A172 (cell line): ENCODE results near the gene KRT71. TPM values are rescaled to one million over a fixed set of nuclear protein-coding genes. Genes with fewer than 3 reads are reported as not detected.
A peak's percentile ranks its signal among the peaks of the same experiment; 100 is the strongest.
"Not testable (repeated sequence)": the region's sequence is repeated elsewhere in the genome, so short reads cannot be mapped to it uniquely, and the experiment has no call there.

ENCODE experiments used
- DNase-seq: peaks from one replicate; pipeline ENCODE4 v3.0.0-alpha.2; 2015; ENCODE audit warnings: low spot score
- total RNA-seq: library from RNA; depleted of rRNA; stranded (reverse); fragments of >200 nt; shearing (Covaris generic); gene quantifications from 2 replicates; pipeline ENCODE4 v1.2.3, GENCODE V29; 2014

The KRT71 gene
- total RNA-seq, 1 experiment from 2014 or later, result not detected

GRCh38 chr12:52521568-52522266 lies 31.2 kb downstream of the KRT71 start:
- no peak for DNase-seq

- DNase-seq, result peak; percentile 43
Measured at GRCh38 chr12:52521175-52521567, 31.8 kb downstream of the KRT71 start.

- DNase-seq, result no peak
Measured at GRCh38 chr12:52519826-52520662, 32.9 kb downstream of the KRT71 start, which contains the start of gene KRT5. TSS of gene KRT5 (minus strand) at chr12:52520394. CDS start at chr12:52520296, 98 bp downstream.

- DNase-seq, result no peak
Measured at GRCh38 chr12:52519387-52519703, 33.6 kb downstream of the KRT71 start.

- DNase-seq, result no peak
Measured at GRCh38 chr12:52518574-52519386, 34.2 kb downstream of the KRT71 start.

- no peak for DNase-seq
Measured at GRCh38 chr12:52517888-52518287, 35.1 kb downstream of the KRT71 start.

GRCh38 chr12:52517005-52517835 lies 35.7 kb downstream of the KRT71 start:
- no peak for DNase-seq

- no peak for DNase-seq
Measured at GRCh38 chr12:52515927-52516831, 36.8 kb downstream of the KRT71 start.

GRCh38 chr12:52515319-52515646 lies 37.7 kb downstream of the KRT71 start:
- DNase-seq, result no peak

- no peak for DNase-seq
Measured at GRCh38 chr12:52514471-52515318, 38.2 kb downstream of the KRT71 start.

- no peak for DNase-seq
Measured at GRCh38 chr12:52513736-52514135, 39.2 kb downstream of the KRT71 start.

- DNase-seq, result no peak
Measured at GRCh38 chr12:52508211-52508610, 44.7 kb downstream of the KRT71 start.

- DNase-seq, result peak; percentile 66
Measured at GRCh38 chr12:52506858-52507715, 45.9 kb downstream of the KRT71 start.

- no peak for DNase-seq
Measured at GRCh38 chr12:52502877-52503276, 50.1 kb downstream of the KRT71 start.

- DNase-seq, result no peak
Measured at GRCh38 chr12:52501490-52501889, 51.5 kb downstream of the KRT71 start.

- not testable (repeated sequence) for DNase-seq
Measured at GRCh38 chr12:52500574-52500973, 52.4 kb downstream of the KRT71 start.

- no peak for DNase-seq
Measured at GRCh38 chr12:52499806-52500560, 53.0 kb downstream of the KRT71 start.

- DNase-seq, result no peak
Measured at GRCh38 chr12:52498946-52499345, 54.0 kb downstream of the KRT71 start.
